ENCODE results near the gene SMIM22.
"Not testable (repeated sequence)": the region's sequence is repeated elsewhere in the genome, so short reads cannot be mapped to it uniquely, and the experiment has no call there.

SMIM22 gene

DNA sequence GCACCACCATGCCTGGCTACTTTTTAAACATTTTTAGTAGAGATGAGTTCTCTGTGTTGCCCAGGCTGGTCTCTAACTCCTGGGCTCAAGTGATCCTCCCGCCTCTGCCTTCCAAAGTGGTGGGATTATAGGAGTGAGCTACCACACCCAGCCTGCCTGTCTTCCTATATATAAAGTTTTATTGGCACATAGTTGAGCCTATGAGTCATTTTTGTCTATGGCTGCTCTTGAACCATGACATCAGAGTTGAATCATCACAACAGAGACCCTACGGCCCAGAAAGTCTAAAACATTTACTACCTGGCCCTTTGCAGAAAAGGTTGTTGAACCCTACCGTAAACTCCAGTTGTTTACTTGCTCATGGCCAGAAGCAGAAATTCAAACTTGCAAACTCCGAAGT is 14.9 kb upstream of the SMIM22 start:
- DNase-seq (ENCODE audit: low read depth in 2 of 2) = peak in 1 of 2 donors; percentile 20
- TF ChIP-seq CTCF (IDR thresholded peaks at IDR 0.05; ENCODE audit: low read depth, low read length) = no peak

GRCh38 chr16:4783251-4783950 is 11.8 kb upstream of the SMIM22 start:
- no peak for DNase-seq (ENCODE audit: low read depth in 2 of 2)
- H3K4me3 ChIP-seq (replicated peaks in 1 of 2; ENCODE audit: low read depth in 2 of 2, low read length in 2 of 2) = no peak overlapping the region
- no peak for TF ChIP-seq CTCF (IDR thresholded peaks at IDR 0.05; ENCODE audit: low read depth, low read length)

More for the DNA sequence above, 14.9 kb upstream of the SMIM22 start:
- no peak overlapping the region for H3K4me3 ChIP-seq (replicated peaks in 1 of 2; ENCODE audit: low read depth in 2 of 2, low read length in 2 of 2)

GRCh38 chr16:4783951-4784336 is 11.2 kb upstream of the SMIM22 start:
- TF ChIP-seq CTCF (IDR thresholded peaks at IDR 0.05; ENCODE audit: low read depth, low read length) = no peak
- H3K4me3 ChIP-seq (replicated peaks in 1 of 2; ENCODE audit: low read depth in 2 of 2, low read length in 2 of 2) = no peak overlapping the region

DNA sequence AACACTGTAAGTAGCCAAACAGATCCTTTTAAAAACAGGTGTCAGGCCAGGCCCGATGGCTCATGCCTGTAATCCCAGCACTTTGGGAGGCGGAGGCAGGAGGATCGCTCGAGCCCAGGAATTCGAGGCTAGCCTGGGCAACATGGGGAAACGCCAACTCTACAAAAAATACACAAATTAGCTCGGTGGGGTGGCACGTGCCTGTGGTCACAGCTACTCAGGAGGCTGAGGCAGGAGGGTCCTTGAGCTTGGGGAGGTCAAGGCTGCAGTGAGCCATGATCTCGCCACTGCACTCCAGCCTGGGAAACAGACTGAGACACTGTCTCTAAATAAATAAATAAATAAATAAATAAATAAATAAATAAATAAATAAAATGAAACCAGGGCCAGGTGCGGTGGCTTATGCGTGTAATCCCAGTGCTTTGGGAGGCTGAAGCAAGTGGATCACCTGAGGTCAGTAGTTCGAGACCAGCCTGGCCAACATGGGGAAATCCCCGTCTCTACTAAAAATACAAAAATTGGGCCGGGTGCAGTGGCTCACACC is 10.7 kb upstream of the SMIM22 start:
- H3K4me3 ChIP-seq (replicated peaks in 1 of 2; ENCODE audit: low read depth in 2 of 2, low read length in 2 of 2); DNase-seq (ENCODE audit: low read depth in 2 of 2): not testable (repeated sequence)

More at GRCh38 chr16:4783951-4784336, 11.2 kb upstream of the SMIM22 start:
- no peak for DNase-seq (ENCODE audit: low read depth in 2 of 2)

- no peak for TF ChIP-seq CTCF (IDR thresholded peaks at IDR 0.05; ENCODE audit: low read depth, low read length)
- DNase-seq (ENCODE audit: low read depth in 2 of 2) = no peak
- H3K4me3 ChIP-seq (replicated peaks in 1 of 2; ENCODE audit: low read depth in 2 of 2, low read length in 2 of 2) = no peak overlapping the region
Measured at GRCh38 chr16:4785758-4786433, 9.3 kb upstream of the SMIM22 start.

GRCh38 chr16:4787068-4787467 is 8.1 kb upstream of the SMIM22 start:
- no peak for DNase-seq (ENCODE audit: low read depth in 2 of 2)
- no peak overlapping the region for H3K4me3 ChIP-seq (replicated peaks in 1 of 2; ENCODE audit: low read depth in 2 of 2, low read length in 2 of 2)
- no peak for TF ChIP-seq CTCF (IDR thresholded peaks at IDR 0.05; ENCODE audit: low read depth, low read length)
